DND-41 (cell line): ENCODE results near the gene UBE2A.

Experiments
- ATAC-seq: fragments of 200-7000 bp; cut with Tn5 transposase; 3 replicates; pipeline ENCODE4 v1.9.1; 2021; ENCODE audit warnings: low read depth; ENCODE audit not compliant: insufficient read depth
- DNase-seq: peaks from one replicate; pipeline ENCODE4 v3.0.0-alpha.2; 2020
- H2AFZ ChIP-seq: 2 replicates; pipeline ENCODE4 v1.6.0; 2012; ENCODE audit warnings: low read depth, low read length
- H3K27ac ChIP-seq: 2 replicates; pipeline ENCODE4 v1.5.1; 2012; ENCODE audit warnings: low read length, inconsistent platforms
- H3K27me3 ChIP-seq: fragments of 200-600 bp; sonication (generic); 2 replicates; pipeline ENCODE4 v1.6.0; 2012; ENCODE audit warnings: low read length, mild to moderate bottlenecking, inconsistent platforms; ENCODE audit not compliant: insufficient read depth, poor library complexity
- H3K36me3 ChIP-seq: 2 replicates; pipeline ENCODE4 v1.5.1; 2012; ENCODE audit warnings: low read length, inconsistent platforms; ENCODE audit not compliant: insufficient read depth
- H3K4me1 ChIP-seq: 2 replicates; pipeline ENCODE4 v1.5.1; 2012; ENCODE audit warnings: mild to moderate bottlenecking, low read length; ENCODE audit not compliant: insufficient read depth
- H3K4me2 ChIP-seq: 2 replicates; pipeline ENCODE4 v1.6.0; 2012; ENCODE audit warnings: mild to moderate bottlenecking, moderate library complexity, low read length, inconsistent platforms; ENCODE audit not compliant: insufficient read depth
- H3K4me3 ChIP-seq, 2 experiments: fragments of 200-600 bp in 1 of 2; shearing (Covaris generic) in 1 of 2; 2 replicates each; pipeline ENCODE4 v1.5.1; 2012 to 2016; ENCODE audit warnings: inconsistent platforms in 2 of 2, low read length in 2 of 2, mild to moderate bottlenecking in 2 of 2, low read depth in 1 of 2, moderate library complexity in 1 of 2
- H3K79me2 ChIP-seq: 2 replicates; pipeline ENCODE4 v1.6.0; 2012; ENCODE audit warnings: low read length, inconsistent platforms; ENCODE audit not compliant: insufficient read depth
- H3K9ac ChIP-seq: 2 replicates; pipeline ENCODE4 v1.6.0; 2012; ENCODE audit warnings: low read depth, mild to moderate bottlenecking, inconsistent platforms, low read length, moderate library complexity
- H3K9me3 ChIP-seq: 2 replicates; pipeline ENCODE4 v1.5.1; 2012; ENCODE audit warnings: low read length, moderate library complexity, mild to moderate bottlenecking, inconsistent platforms; ENCODE audit not compliant: insufficient read depth, severe bottlenecking
- H4K20me1 ChIP-seq: 2 replicates; pipeline ENCODE4 v1.6.0; 2012; ENCODE audit warnings: low read length; ENCODE audit not compliant: insufficient read depth
- EZH2 ChIP-seq: IDR thresholded peaks from 3 replicates; pipeline ENCODE4 v1.6.1; 2012; ENCODE audit warnings: borderline replicate concordance, low read depth, mild to moderate bottlenecking, moderate library complexity, low read length, inconsistent platforms; ENCODE audit not compliant: severe bottlenecking
- TF ChIP-seq, protein P1 (sequence below): IDR thresholded peaks from 2 replicates; pipeline ENCODE4 v1.5.1; 2012; ENCODE audit warnings: borderline replicate concordance, low read length, moderate library complexity, mild to moderate bottlenecking; ENCODE audit not compliant: poor library complexity, severe bottlenecking; ENCODE audit errors: extremely low read depth

Gene UBE2A

DNA sequence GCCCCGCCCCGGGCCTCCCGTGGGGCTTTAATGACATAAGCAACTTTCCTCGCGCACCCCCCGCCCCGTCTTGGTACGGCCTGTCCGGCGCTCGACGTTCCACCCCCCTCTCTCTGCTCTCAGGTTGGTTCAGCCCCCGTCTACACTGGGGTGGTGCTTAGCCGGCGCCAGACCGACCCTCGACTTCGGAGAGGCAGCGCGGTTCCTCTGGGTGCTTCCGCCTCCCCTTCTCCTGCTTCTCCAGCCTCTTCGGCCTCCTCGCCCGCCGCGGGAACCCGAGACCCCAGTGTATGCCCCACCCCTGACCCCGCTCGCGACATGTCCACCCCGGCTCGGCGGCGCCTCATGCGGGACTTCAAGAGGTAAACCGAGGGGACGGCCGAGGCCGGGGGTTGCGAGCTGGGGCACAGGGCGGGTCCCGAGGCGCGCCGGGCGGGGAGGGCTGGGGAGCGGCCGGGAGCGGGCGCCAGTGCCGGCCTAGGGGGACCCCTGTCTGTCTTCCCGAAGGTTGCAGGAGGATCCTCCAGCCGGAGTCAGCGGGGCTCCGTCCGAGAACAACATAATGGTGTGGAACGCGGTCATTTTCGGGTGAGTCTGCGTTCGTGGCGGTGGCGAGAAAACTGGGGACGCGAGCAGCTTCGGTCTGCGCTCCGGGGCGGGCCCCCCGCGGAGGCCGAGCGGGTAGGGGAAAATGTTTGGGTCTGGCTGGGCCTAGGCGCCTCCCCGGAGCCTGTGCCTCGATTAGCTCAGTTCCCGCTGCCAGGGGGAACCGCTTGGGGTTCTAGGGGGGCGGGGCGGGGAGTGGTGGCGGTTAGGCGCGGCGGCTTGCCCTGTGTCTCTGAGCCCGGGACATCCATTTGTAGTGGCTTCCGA lies at the start of gene UBE2A:
Gene UBE2A, plus strand, starts transcription at position 170 of the 873 bp plus-strand sequence. Its CDS starts 149 bp downstream, at position 319.
- Histone ChIP-seq H3K4me3 (peak within 1 kb of the TSS; percentile 75 to 89; a peak in 3 of 4 replicates), H4K20me1 (peaks cover 7% of the 10 kb centered on the region; the same call in 1 of the 2 replicates), H3K79me2 (peaks cover 35% of the 10 kb centered on the region), H2AFZ (peak within 1 kb of the TSS; percentile 90), H3K4me1 (peaks cover 25% of the 10 kb centered on the region), H3K27ac (peak within 1 kb of the TSS; percentile 80), H3K9ac (peak within 1 kb of the TSS; percentile 75), H3K9me3 (no peaks in the 10 kb centered on the region), H3K36me3 (peaks cover 17% of the 10 kb centered on the region), H3K4me2 (peak within 1 kb of the TSS; percentile 81), H3K27me3 (no peaks in the 10 kb centered on the region)
- DNase-seq = peak; percentile 92
- peak; percentile 89 for ATAC-seq
- no peak for TF ChIP-seq EZH2
- TF ChIP-seq, protein P1, sequence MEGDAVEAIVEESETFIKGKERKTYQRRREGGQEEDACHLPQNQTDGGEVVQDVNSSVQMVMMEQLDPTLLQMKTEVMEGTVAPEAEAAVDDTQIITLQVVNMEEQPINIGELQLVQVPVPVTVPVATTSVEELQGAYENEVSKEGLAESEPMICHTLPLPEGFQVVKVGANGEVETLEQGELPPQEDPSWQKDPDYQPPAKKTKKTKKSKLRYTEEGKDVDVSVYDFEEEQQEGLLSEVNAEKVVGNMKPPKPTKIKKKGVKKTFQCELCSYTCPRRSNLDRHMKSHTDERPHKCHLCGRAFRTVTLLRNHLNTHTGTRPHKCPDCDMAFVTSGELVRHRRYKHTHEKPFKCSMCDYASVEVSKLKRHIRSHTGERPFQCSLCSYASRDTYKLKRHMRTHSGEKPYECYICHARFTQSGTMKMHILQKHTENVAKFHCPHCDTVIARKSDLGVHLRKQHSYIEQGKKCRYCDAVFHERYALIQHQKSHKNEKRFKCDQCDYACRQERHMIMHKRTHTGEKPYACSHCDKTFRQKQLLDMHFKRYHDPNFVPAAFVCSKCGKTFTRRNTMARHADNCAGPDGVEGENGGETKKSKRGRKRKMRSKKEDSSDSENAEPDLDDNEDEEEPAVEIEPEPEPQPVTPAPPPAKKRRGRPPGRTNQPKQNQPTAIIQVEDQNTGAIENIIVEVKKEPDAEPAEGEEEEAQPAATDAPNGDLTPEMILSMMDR = peak; percentile 22

DNA sequence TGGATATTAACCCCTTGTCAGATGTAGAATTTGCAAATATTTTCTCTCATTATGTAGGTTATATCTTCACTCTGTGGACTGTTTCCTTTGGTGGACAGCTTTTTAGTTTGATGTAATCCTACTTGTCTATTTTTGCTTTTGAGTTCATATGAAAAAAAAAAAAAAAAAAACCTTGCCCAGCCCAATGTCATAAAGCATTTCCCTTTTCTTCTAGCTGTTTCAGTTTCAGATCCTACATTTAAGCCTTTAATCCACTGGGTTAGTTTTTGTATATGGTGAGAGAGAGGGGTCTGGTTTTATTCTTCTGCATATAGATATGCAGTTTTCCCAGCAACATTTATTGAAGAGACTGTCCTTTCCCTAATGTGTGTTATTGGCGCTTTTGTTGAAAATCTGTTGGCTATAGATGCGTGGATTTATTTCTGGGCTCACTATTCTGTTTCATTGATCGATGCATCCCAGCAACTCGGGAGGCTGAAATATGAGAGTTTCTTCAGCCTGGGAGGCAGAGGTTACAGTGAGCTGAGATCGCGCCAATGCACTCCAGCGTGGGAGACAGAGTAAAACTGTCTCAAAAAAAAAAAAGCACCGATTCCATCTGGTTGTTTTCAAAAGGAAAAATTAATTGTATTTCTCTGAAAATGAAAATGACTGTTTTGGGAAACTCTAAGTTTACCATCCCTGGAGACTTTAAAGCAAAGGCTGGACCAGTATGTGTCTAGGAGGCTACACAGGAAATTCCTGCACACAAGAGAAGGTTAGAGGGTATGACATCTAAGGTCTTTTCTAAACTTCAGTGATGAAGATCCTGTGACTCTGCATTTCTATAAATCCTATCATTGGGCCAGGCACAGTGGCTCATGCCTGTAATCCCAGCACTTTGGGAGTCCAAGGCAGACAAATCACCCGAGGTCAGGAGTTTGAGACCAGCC lies 44.8 kb upstream of the UBE2A start:
- Histone ChIP-seq H4K20me1 (no peaks in the 10 kb centered on the region), H3K36me3 (no peaks in the 10 kb centered on the region), H2AFZ (no peak overlapping the region), H3K27me3 (no peaks in the 10 kb centered on the region), H3K27ac (no peak overlapping the region), H3K9ac (no peak overlapping the region), H3K79me2 (no peaks in the 10 kb centered on the region), H3K4me1 (no peaks in the 10 kb centered on the region), H3K4me2 (no peak overlapping the region), H3K4me3 (no peak overlapping the region), H3K9me3 (no peaks in the 10 kb centered on the region)
- no peak for TF ChIP-seq EZH2
- TF ChIP-seq, protein P1 = no peak
- no peak for DNase-seq
- no peak for ATAC-seq

DNA sequence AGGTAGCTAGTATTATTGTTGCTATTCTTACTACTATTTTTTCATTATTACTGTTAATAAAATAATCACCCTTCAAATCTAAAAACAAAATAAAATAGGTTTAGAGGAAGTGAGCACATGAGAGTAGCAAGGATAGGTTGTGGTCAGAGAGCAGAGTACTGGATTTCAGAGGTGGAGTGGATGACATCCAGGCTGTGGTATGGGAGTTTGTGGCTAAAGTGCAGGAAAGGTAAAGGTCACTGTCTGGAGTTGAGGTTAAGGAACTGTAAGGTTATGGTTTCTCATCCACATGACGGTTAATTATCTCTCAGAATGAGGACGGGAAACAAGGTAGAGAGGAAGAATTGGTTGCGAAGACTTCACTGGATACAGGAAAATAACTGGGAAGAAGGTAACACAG lies 36.9 kb upstream of the UBE2A start:
- no peaks in the 10 kb centered on the region for H4K20me1 ChIP-seq
- H3K27ac ChIP-seq = no peak overlapping the region
- ATAC-seq (no peak), DNase-seq (no peak)
- peaks cover 11% of the 10 kb centered on the region; the same call in 1 of the 2 replicates for H3K36me3 ChIP-seq
- no peaks in the 10 kb centered on the region for H3K79me2 ChIP-seq
- no peaks in the 10 kb centered on the region for H3K27me3 ChIP-seq
- H2AFZ ChIP-seq = no peak overlapping the region
- no peak for TF ChIP-seq EZH2
- TF ChIP-seq, protein P1 = no peak
- no peak overlapping the region for H3K4me3 ChIP-seq
- no peaks in the 10 kb centered on the region for H3K4me1 ChIP-seq
- H3K9me3 ChIP-seq = no peaks in the 10 kb centered on the region
- no peak overlapping the region for H3K4me2 ChIP-seq
- H3K9ac ChIP-seq = no peak overlapping the region
